ENCODE results near the gene WWOX. TPM values are rescaled to one million over a fixed set of nuclear protein-coding genes. Genes with fewer than 3 reads are reported as not detected.
A peak's percentile ranks its signal among the peaks of the same experiment; 100 is the strongest.

WWOX gene
- total RNA-seq, 2 experiments from 2014 or later = 14.3 to 16.5 TPM

- Mint-ChIP-seq H3K9me3 (peaks cover 19% of the 10 kb centered on the region), H3K27ac (peak overlapping the region; percentile 26), H3K36me3 (peaks cover 6% of the 10 kb centered on the region), H3K27me3 (no peaks in the 10 kb centered on the region), H3K4me1 (ENCODE audit: low read depth) (peaks cover 22% of the 10 kb centered on the region), H3K4me3 (no peak overlapping the region)
- CTCF ChIA-PET = no interaction called here
- intact Hi-C loops (cut with micrococcal nuclease) = loop anchor here (5.0 kb wide), 1 partner anchor 104 kb away; no protein-coding TSS in a partner anchor
- no peak for DNase-seq
- POLR2A ChIA-PET = no interaction called here
Observed at GRCh38 chr16:79181419-79181818, 1082.0 kb downstream of the WWOX start.

- intact Hi-C loops (cut with micrococcal nuclease) = loop anchor here (5.0 kb wide), 1 partner anchor 105 kb away; no protein-coding TSS in a partner anchor
- H3K4me3 Mint-ChIP-seq = no peak overlapping the region
- DNase-seq = peak; percentile 27
- H3K36me3 Mint-ChIP-seq = peaks cover 3% of the 10 kb centered on the region
- CTCF ChIA-PET = no interaction called here
- H3K27me3 Mint-ChIP-seq = no peaks in the 10 kb centered on the region
- peaks cover 18% of the 10 kb centered on the region for H3K9me3 Mint-ChIP-seq
- peaks cover 22% of the 10 kb centered on the region for H3K4me1 Mint-ChIP-seq (ENCODE audit: low read depth)
- no peak overlapping the region for H3K27ac Mint-ChIP-seq
- POLR2A ChIA-PET = interaction anchor here (0.8 kb wide), 1 partner anchor 90 kb away, joined by 3 read pairs; no protein-coding TSS in a partner anchor
Observed at GRCh38 chr16:79182616-79183015, 1083.2 kb downstream of the WWOX start.

- DNase-seq = no peak
- Mint-ChIP-seq H3K4me3 (no peak overlapping the region), H3K4me1 (ENCODE audit: low read depth) (peaks cover 25% of the 10 kb centered on the region), H3K27ac (no peak overlapping the region), H3K27me3 (no peaks in the 10 kb centered on the region), H3K36me3 (peaks cover 6% of the 10 kb centered on the region), H3K9me3 (peaks cover 21% of the 10 kb centered on the region)
- intact Hi-C loops (cut with micrococcal nuclease) = loop anchor here (5.0 kb wide), 1 partner anchor 106 kb away; no protein-coding TSS in a partner anchor
- CTCF ChIA-PET = no interaction called here
- POLR2A ChIA-PET = interaction anchor here (0.5 kb wide), 1 partner anchor 415 kb away, joined by 3 read pairs; no protein-coding TSS in a partner anchor
Observed at GRCh38 chr16:79183571-79183970, 1084.1 kb downstream of the WWOX start.

DNA sequence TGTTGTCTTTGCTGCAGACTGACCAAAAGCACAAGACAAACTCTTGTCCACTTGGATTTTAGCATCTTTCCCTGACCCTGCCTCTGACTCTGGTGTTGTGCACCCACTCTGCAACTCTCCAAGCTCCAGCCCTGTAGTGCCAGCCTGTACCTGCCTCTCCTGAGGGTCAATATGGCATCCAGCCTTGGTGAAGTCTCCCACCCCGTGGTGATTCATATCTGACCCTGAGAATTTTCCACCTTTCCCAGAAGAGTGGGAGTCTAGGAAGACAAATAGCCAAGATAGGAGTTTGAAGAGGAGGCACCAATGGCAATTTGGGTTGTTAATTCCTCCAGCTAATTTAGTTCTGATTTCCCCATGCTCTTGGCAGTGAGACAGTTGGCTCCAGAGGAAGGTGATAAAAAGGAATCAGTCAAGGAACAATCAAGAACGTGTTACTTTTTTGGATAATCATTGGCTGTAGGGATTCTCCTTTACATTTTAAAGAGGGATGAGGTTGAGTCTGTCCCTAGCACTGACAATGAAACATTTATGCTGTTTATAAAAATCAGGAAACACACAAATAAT is 1085.1 kb downstream of the WWOX start:
- no peak for DNase-seq
- peaks cover 6% of the 10 kb centered on the region for H3K36me3 Mint-ChIP-seq
- no peak overlapping the region for H3K27ac Mint-ChIP-seq
- ChIA-PET CTCF (no interaction called here), POLR2A (no interaction called here)
- no peaks in the 10 kb centered on the region for H3K27me3 Mint-ChIP-seq
- peaks cover 17% of the 10 kb centered on the region for H3K9me3 Mint-ChIP-seq
- intact Hi-C loops (cut with micrococcal nuclease) = loop anchor here (5.0 kb wide), 1 partner anchor 107 kb away; no protein-coding TSS in a partner anchor
- peaks cover 25% of the 10 kb centered on the region for H3K4me1 Mint-ChIP-seq (ENCODE audit: low read depth)
- H3K4me3 Mint-ChIP-seq = no peak overlapping the region

GRCh38 chr16:79185711-79186110 is 1086.3 kb downstream of the WWOX start:
- H3K9me3 Mint-ChIP-seq = peaks cover 7% of the 10 kb centered on the region
- intact Hi-C loops (cut with micrococcal nuclease) = no loop called here
- H3K4me1 Mint-ChIP-seq (ENCODE audit: low read depth) = peaks cover 25% of the 10 kb centered on the region
- H3K4me3 Mint-ChIP-seq = no peak overlapping the region
- ChIA-PET CTCF (no interaction called here), POLR2A (no interaction called here)
- no peak for DNase-seq
- H3K27me3 Mint-ChIP-seq = no peaks in the 10 kb centered on the region
- H3K27ac Mint-ChIP-seq = no peak overlapping the region
- peaks cover 4% of the 10 kb centered on the region for H3K36me3 Mint-ChIP-seq

- intact Hi-C loops (cut with micrococcal nuclease) = no loop called here
- no peaks in the 10 kb centered on the region for H3K27me3 Mint-ChIP-seq
- POLR2A ChIA-PET = no interaction called here
- H3K36me3 Mint-ChIP-seq = peaks cover 4% of the 10 kb centered on the region
- H3K9me3 Mint-ChIP-seq = peaks cover 4% of the 10 kb centered on the region
- no peak overlapping the region for H3K27ac Mint-ChIP-seq
- H3K4me1 Mint-ChIP-seq (ENCODE audit: low read depth) = peaks cover 24% of the 10 kb centered on the region
- CTCF ChIA-PET = no interaction called here
- H3K4me3 Mint-ChIP-seq = no peak overlapping the region
- no peak for DNase-seq
Observed at GRCh38 chr16:79186196-79186595, 1086.7 kb downstream of the WWOX start.

DNA sequence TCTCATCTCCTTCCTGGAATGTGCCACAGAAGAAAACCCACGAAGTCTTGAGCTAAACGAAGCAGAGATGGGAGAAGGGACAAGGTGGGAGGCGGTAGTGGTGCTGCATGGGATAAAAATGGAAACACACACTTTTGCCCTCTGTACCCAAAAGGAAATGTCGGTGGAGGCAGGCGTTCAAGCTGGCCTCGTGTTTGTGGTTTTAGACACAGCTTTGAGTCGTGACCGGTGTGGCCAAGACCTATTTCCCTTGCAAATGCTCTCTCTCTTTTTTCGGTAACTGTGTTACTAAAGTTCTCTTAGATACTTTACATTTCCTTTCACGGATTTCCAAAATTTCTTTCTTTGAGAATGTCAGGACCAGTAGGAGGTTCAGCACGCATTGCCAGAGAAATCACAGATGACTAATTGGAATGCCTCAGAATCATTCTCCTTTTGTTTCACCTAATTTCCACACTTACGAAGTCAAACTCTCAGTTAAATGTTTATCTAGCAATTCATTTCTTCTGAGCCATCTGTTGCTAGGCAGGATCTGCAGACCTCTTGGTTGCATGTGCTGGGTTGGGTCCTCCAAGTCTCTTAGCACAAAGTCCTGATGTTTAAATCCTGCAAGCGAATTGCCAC is 1088.8 kb downstream of the WWOX start:
- Mint-ChIP-seq H3K4me1 (ENCODE audit: low read depth) (peaks cover 9% of the 10 kb centered on the region), H3K4me3 (no peak overlapping the region), H3K9me3 (peaks cover 3% of the 10 kb centered on the region), H3K27me3 (no peaks in the 10 kb centered on the region), H3K36me3 (peaks cover 4% of the 10 kb centered on the region), H3K27ac (no peak overlapping the region)
- ChIA-PET CTCF (no interaction called here), POLR2A (no interaction called here)
- DNase-seq = no peak
- intact Hi-C loops (cut with micrococcal nuclease) = no loop called here

DNA sequence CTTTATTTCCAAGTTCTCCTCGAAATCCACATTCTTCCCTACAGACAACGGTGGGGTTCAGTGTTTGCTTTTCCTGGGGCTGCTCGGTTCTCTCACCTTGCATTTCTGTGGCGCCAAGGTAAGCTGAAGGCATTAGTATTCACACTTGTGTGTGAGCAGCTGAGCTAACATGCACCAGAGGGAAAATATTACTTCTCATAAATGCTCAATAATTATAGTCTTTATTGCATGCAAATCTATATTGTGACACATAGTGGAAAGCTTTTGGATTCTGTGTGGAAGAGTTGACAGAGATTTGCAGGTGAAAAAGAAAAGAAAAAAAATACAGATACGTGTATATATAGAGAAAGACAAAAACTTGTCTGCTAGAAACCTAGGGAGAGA is 1089.3 kb downstream of the WWOX start:
- intact Hi-C loops (cut with micrococcal nuclease) = no loop called here

DNA sequence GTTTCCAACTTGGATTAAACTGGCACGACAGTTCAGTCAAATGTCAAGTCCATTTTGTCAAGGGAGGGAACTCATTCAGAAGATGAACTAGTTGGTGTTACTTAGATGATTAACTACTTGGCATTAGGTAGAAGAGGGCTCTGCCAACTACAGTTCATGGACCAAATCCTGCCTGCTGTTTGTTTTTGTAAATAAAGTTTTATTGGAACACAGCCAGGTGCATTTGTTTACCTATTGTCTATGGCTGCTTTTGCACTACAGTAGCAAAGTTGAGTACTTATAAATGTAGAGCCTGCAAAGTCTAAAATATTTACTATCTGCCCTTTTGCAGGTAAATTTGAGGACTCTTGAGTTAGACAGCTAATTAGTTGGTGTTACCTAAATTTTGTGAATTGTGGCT is 1091.1 kb downstream of the WWOX start:
- ChIA-PET CTCF (no interaction called here), POLR2A (no interaction called here)
- Mint-ChIP-seq H3K27me3 (peaks cover under 1% of the 10 kb centered on the region), H3K9me3 (peaks cover 3% of the 10 kb centered on the region), H3K4me1 (ENCODE audit: low read depth) (peaks cover 9% of the 10 kb centered on the region), H3K36me3 (peaks cover 4% of the 10 kb centered on the region), H3K27ac (no peak overlapping the region), H3K4me3 (no peak overlapping the region)
- no peak for DNase-seq
- intact Hi-C loops (cut with micrococcal nuclease) = no loop called here

More for the DNA sequence above, 1089.3 kb downstream of the WWOX start:
- CTCF ChIA-PET = no interaction called here
- H3K4me3 Mint-ChIP-seq = no peak overlapping the region
- DNase-seq = no peak
- H3K27me3 Mint-ChIP-seq = no peaks in the 10 kb centered on the region
- POLR2A ChIA-PET = no interaction called here
- peaks cover 8% of the 10 kb centered on the region for H3K4me1 Mint-ChIP-seq (ENCODE audit: low read depth)
- no peak overlapping the region for H3K27ac Mint-ChIP-seq
- peaks cover 3% of the 10 kb centered on the region for H3K9me3 Mint-ChIP-seq
- peaks cover 4% of the 10 kb centered on the region for H3K36me3 Mint-ChIP-seq

GRCh38 chr16:79191933-79192332 is 1092.5 kb downstream of the WWOX start:
- Mint-ChIP-seq H3K4me1 (ENCODE audit: low read depth) (peaks cover 14% of the 10 kb centered on the region), H3K27ac (no peak overlapping the region), H3K4me3 (no peak overlapping the region), H3K27me3 (peaks cover 5% of the 10 kb centered on the region), H3K9me3 (peaks cover 3% of the 10 kb centered on the region), H3K36me3 (peaks cover 4% of the 10 kb centered on the region)
- ChIA-PET CTCF (no interaction called here), POLR2A (interaction anchor here (0.9 kb wide), 1 partner anchor 122 kb away, joined by 5 read pairs; no protein-coding TSS in a partner anchor)
- intact Hi-C loops (cut with micrococcal nuclease) = no loop called here
- no peak for DNase-seq

GRCh38 chr16:79192904-79193303 is 1093.5 kb downstream of the WWOX start:
- H3K4me3 Mint-ChIP-seq = no peak overlapping the region
- POLR2A ChIA-PET = no interaction called here
- peaks cover 13% of the 10 kb centered on the region for H3K4me1 Mint-ChIP-seq (ENCODE audit: low read depth)
- CTCF ChIA-PET = no interaction called here
- peaks cover 5% of the 10 kb centered on the region for H3K27me3 Mint-ChIP-seq
- intact Hi-C loops (cut with micrococcal nuclease) = no loop called here
- DNase-seq = no peak
- H3K9me3 Mint-ChIP-seq = peaks cover 2% of the 10 kb centered on the region
- no peak overlapping the region for H3K27ac Mint-ChIP-seq
- peaks cover 2% of the 10 kb centered on the region for H3K36me3 Mint-ChIP-seq

- Mint-ChIP-seq H3K4me1 (ENCODE audit: low read depth) (peaks cover 11% of the 10 kb centered on the region), H3K27me3 (peaks cover 5% of the 10 kb centered on the region), H3K9me3 (no peaks in the 10 kb centered on the region), H3K27ac (no peak overlapping the region), H3K4me3 (no peak overlapping the region), H3K36me3 (no peaks in the 10 kb centered on the region)
- intact Hi-C loops (cut with micrococcal nuclease) = no loop called here
- ChIA-PET POLR2A (no interaction called here), CTCF (no interaction called here)
- DNase-seq = no peak
Observed at GRCh38 chr16:79194291-79194690, 1094.8 kb downstream of the WWOX start.

GRCh38 chr16:79195938-79196337 is 1096.5 kb downstream of the WWOX start:
- intact Hi-C loops (cut with micrococcal nuclease) = no loop called here
- no peak overlapping the region for H3K27ac Mint-ChIP-seq
- no peaks in the 10 kb centered on the region for H3K9me3 Mint-ChIP-seq
- peaks cover 11% of the 10 kb centered on the region for H3K4me1 Mint-ChIP-seq (ENCODE audit: low read depth)
- no peaks in the 10 kb centered on the region for H3K36me3 Mint-ChIP-seq
- POLR2A ChIA-PET = no interaction called here
- H3K27me3 Mint-ChIP-seq = peaks cover 5% of the 10 kb centered on the region
- H3K4me3 Mint-ChIP-seq = no peak overlapping the region
- CTCF ChIA-PET = no interaction called here
- no peak for DNase-seq
